ENCODE results near the gene MYO3B.
A peak's percentile ranks its signal among the peaks of the same experiment; 100 is the strongest.

MYO3B gene

GRCh38 chr2:170456914-170457313 lies 279.0 kb downstream of the MYO3B start:
- H4K91ac ChIP-seq (ENCODE audit: low read length) = no peak overlapping the region
- no peaks in the 10 kb centered on the region for H3K36me3 ChIP-seq (ENCODE audit: control insufficient read depth in 1 of 2, insufficient read depth in 2 of 2, low read depth in 1 of 2, low read length in 2 of 2)
- H3K4ac ChIP-seq (ENCODE audit: low read depth in 1 of 2, low read length in 2 of 2) = no peak overlapping the region
- no peak overlapping the region for H4K8ac ChIP-seq (ENCODE audit: low read length)
- H3K23ac ChIP-seq (ENCODE audit: low read length in 2 of 2) = no peak overlapping the region
- peak; percentile 28 for DNase-seq
- no peak overlapping the region for H2AK5ac ChIP-seq (ENCODE audit: low read length, severe bottlenecking)
- no peak overlapping the region for H2BK12ac ChIP-seq (ENCODE audit: low read length in 2 of 2)
- H3K9ac ChIP-seq (ENCODE audit: low read length) = no peak overlapping the region
- no peak overlapping the region for H3K4me2 ChIP-seq (ENCODE audit: low read length, poor library complexity, severe bottlenecking)
- H2BK15ac ChIP-seq (ENCODE audit: low read depth, poor library complexity, severe bottlenecking) = no peak overlapping the region
- H3K4me1 ChIP-seq (ENCODE audit: control insufficient read depth, insufficient read depth, low read depth, low read length) = no peaks in the 10 kb centered on the region
- H2BK5ac ChIP-seq (ENCODE audit: low read depth, low read length, poor library complexity, severe bottlenecking) = no peak overlapping the region
- no peaks in the 10 kb centered on the region for H3K9me3 ChIP-seq (ENCODE audit: control insufficient read depth, low read length)
- WGBS = no CpG with 5 or more reads among the region's 3 CpGs
- no peak overlapping the region for H3K18ac ChIP-seq (ENCODE audit: low read depth in 1 of 2, low read length in 2 of 2)
- no peak overlapping the region for H3K27ac ChIP-seq (ENCODE audit: low read length, poor library complexity, severe bottlenecking)
- H3K4me3 ChIP-seq (ENCODE audit: insufficient read depth in 1 of 2, low read depth in 1 of 2, low read length in 2 of 2) = no peak overlapping the region
- no peaks in the 10 kb centered on the region for H3K27me3 ChIP-seq (ENCODE audit: control insufficient read depth in 1 of 2, insufficient read depth in 1 of 2, low read length in 2 of 2)
- H3K14ac ChIP-seq (ENCODE audit: low read length in 2 of 2) = no peak overlapping the region
- no peak overlapping the region for H2AFZ ChIP-seq (ENCODE audit: low read depth, low read length)
- H3K79me1 ChIP-seq (replicated peaks; ENCODE audit: low read length, poor library complexity, severe bottlenecking) = no peaks in the 10 kb centered on the region
- H2BK120ac ChIP-seq (ENCODE audit: low read depth, low read length) = no peak overlapping the region

GRCh38 chr2:170457742-170458141 lies 279.8 kb downstream of the MYO3B start:
- H4K8ac ChIP-seq (ENCODE audit: low read length) = no peak overlapping the region
- no peak overlapping the region for H3K14ac ChIP-seq (ENCODE audit: low read length in 2 of 2)
- H3K9ac ChIP-seq (ENCODE audit: low read length) = no peak overlapping the region
- H2BK5ac ChIP-seq (ENCODE audit: low read depth, low read length, poor library complexity, severe bottlenecking) = no peak overlapping the region
- no peaks in the 10 kb centered on the region for H3K27me3 ChIP-seq (ENCODE audit: control insufficient read depth in 1 of 2, insufficient read depth in 1 of 2, low read length in 2 of 2)
- H3K4me2 ChIP-seq (ENCODE audit: low read length, poor library complexity, severe bottlenecking) = no peak overlapping the region
- no peak overlapping the region for H3K4ac ChIP-seq (ENCODE audit: low read depth in 1 of 2, low read length in 2 of 2)
- H2BK12ac ChIP-seq (ENCODE audit: low read length in 2 of 2) = peak overlapping the region in 1 of 2 experiments; percentile 11
- H3K23ac ChIP-seq (ENCODE audit: low read length in 2 of 2) = no peak overlapping the region
- H2AFZ ChIP-seq (ENCODE audit: low read depth, low read length) = no peak overlapping the region
- no peak overlapping the region for H2AK5ac ChIP-seq (ENCODE audit: low read length, severe bottlenecking)
- no peak overlapping the region for H4K91ac ChIP-seq (ENCODE audit: low read length)
- no peak overlapping the region for H3K18ac ChIP-seq (ENCODE audit: low read depth in 1 of 2, low read length in 2 of 2)
- H2BK120ac ChIP-seq (ENCODE audit: low read depth, low read length) = no peak overlapping the region
- H3K27ac ChIP-seq (ENCODE audit: low read length, poor library complexity, severe bottlenecking) = no peak overlapping the region
- no peak overlapping the region for H3K4me3 ChIP-seq (ENCODE audit: insufficient read depth in 1 of 2, low read depth in 1 of 2, low read length in 2 of 2)
- no peak overlapping the region for H2BK15ac ChIP-seq (ENCODE audit: low read depth, poor library complexity, severe bottlenecking)
- WGBS = 93% methylated on average over 7 of the region's 9 CpGs
- H3K4me1 ChIP-seq (ENCODE audit: control insufficient read depth, insufficient read depth, low read depth, low read length) = no peaks in the 10 kb centered on the region
- H3K36me3 ChIP-seq (ENCODE audit: control insufficient read depth in 1 of 2, insufficient read depth in 2 of 2, low read depth in 1 of 2, low read length in 2 of 2) = no peaks in the 10 kb centered on the region
- no peaks in the 10 kb centered on the region for H3K9me3 ChIP-seq (ENCODE audit: control insufficient read depth, low read length)
- DNase-seq = no peak
- H3K79me1 ChIP-seq (replicated peaks; ENCODE audit: low read length, poor library complexity, severe bottlenecking) = no peaks in the 10 kb centered on the region

GRCh38 chr2:170461889-170462288 lies 283.9 kb downstream of the MYO3B start:
- WGBS = 100% methylated on average over 2 of the region's 4 CpGs
- no peak overlapping the region for H2AK5ac ChIP-seq (ENCODE audit: low read length, severe bottlenecking)
- H2BK120ac ChIP-seq (ENCODE audit: low read depth, low read length) = no peak overlapping the region
- H3K4me3 ChIP-seq (ENCODE audit: insufficient read depth in 1 of 2, low read depth in 1 of 2, low read length in 2 of 2) = no peak overlapping the region
- H3K4me2 ChIP-seq (ENCODE audit: low read length, poor library complexity, severe bottlenecking) = no peak overlapping the region
- H3K18ac ChIP-seq (ENCODE audit: low read depth in 1 of 2, low read length in 2 of 2) = peak overlapping the region in 1 of 2 experiments; percentile 2
- H4K91ac ChIP-seq (ENCODE audit: low read length) = no peak overlapping the region
- no peak overlapping the region for H3K9ac ChIP-seq (ENCODE audit: low read length)
- H3K14ac ChIP-seq (ENCODE audit: low read length in 2 of 2) = no peak overlapping the region
- no peaks in the 10 kb centered on the region for H3K4me1 ChIP-seq (ENCODE audit: control insufficient read depth, insufficient read depth, low read depth, low read length)
- peaks cover 4% of the 10 kb centered on the region for H3K9me3 ChIP-seq (ENCODE audit: control insufficient read depth, low read length)
- no peaks in the 10 kb centered on the region for H3K27me3 ChIP-seq (ENCODE audit: control insufficient read depth in 1 of 2, insufficient read depth in 1 of 2, low read length in 2 of 2)
- no peak overlapping the region for H4K8ac ChIP-seq (ENCODE audit: low read length)
- H2BK15ac ChIP-seq (ENCODE audit: low read depth, poor library complexity, severe bottlenecking) = no peak overlapping the region
- no peaks in the 10 kb centered on the region for H3K36me3 ChIP-seq (ENCODE audit: control insufficient read depth in 1 of 2, insufficient read depth in 2 of 2, low read depth in 1 of 2, low read length in 2 of 2)
- H3K23ac ChIP-seq (ENCODE audit: low read length in 2 of 2) = no peak overlapping the region
- no peaks in the 10 kb centered on the region for H3K79me1 ChIP-seq (replicated peaks; ENCODE audit: low read length, poor library complexity, severe bottlenecking)
- no peak overlapping the region for H3K4ac ChIP-seq (ENCODE audit: low read depth in 1 of 2, low read length in 2 of 2)
- no peak for DNase-seq
- no peak overlapping the region for H3K27ac ChIP-seq (ENCODE audit: low read length, poor library complexity, severe bottlenecking)
- H2BK12ac ChIP-seq (ENCODE audit: low read length in 2 of 2) = no peak overlapping the region
- H2AFZ ChIP-seq (ENCODE audit: low read depth, low read length) = no peak overlapping the region
- no peak overlapping the region for H2BK5ac ChIP-seq (ENCODE audit: low read depth, low read length, poor library complexity, severe bottlenecking)

GRCh38 chr2:170462433-170463205 lies 284.7 kb downstream of the MYO3B start:
- Histone ChIP-seq H3K79me1 (replicated peaks; ENCODE audit: low read length, poor library complexity, severe bottlenecking) (no peaks in the 10 kb centered on the region), H2BK15ac (ENCODE audit: low read depth, poor library complexity, severe bottlenecking) (no peak overlapping the region), H2AFZ (ENCODE audit: low read depth, low read length) (no peak overlapping the region), H2AK5ac (ENCODE audit: low read length, severe bottlenecking) (no peak overlapping the region), H2BK12ac (ENCODE audit: low read length in 2 of 2) (no peak overlapping the region), H3K4me2 (ENCODE audit: low read length, poor library complexity, severe bottlenecking) (no peak overlapping the region), H3K23ac (ENCODE audit: low read length in 2 of 2) (no peak overlapping the region), H2BK120ac (ENCODE audit: low read depth, low read length) (no peak overlapping the region), H3K27ac (ENCODE audit: low read length, poor library complexity, severe bottlenecking) (no peak overlapping the region), H4K91ac (ENCODE audit: low read length) (no peak overlapping the region), H4K8ac (ENCODE audit: low read length) (no peak overlapping the region), H3K14ac (ENCODE audit: low read length in 2 of 2) (no peak overlapping the region), H3K4me3 (ENCODE audit: insufficient read depth in 1 of 2, low read depth in 1 of 2, low read length in 2 of 2) (no peak overlapping the region), H3K9me3 (ENCODE audit: control insufficient read depth, low read length) (peaks cover 4% of the 10 kb centered on the region), H3K27me3 (ENCODE audit: control insufficient read depth in 1 of 2, insufficient read depth in 1 of 2, low read length in 2 of 2) (no peaks in the 10 kb centered on the region), H3K4ac (ENCODE audit: low read depth in 1 of 2, low read length in 2 of 2) (no peak overlapping the region), H3K9ac (ENCODE audit: low read length) (no peak overlapping the region), H2BK5ac (ENCODE audit: low read depth, low read length, poor library complexity, severe bottlenecking) (no peak overlapping the region), H3K18ac (ENCODE audit: low read depth in 1 of 2, low read length in 2 of 2) (peak overlapping the region in 1 of 2 experiments; percentile 34), H3K36me3 (ENCODE audit: control insufficient read depth in 1 of 2, insufficient read depth in 2 of 2, low read depth in 1 of 2, low read length in 2 of 2) (no peaks in the 10 kb centered on the region), H3K4me1 (ENCODE audit: control insufficient read depth, insufficient read depth, low read depth, low read length) (no peaks in the 10 kb centered on the region)
- 79% methylated on average over 8 of the region's 8 CpGs for WGBS
- DNase-seq = no peak
